Natural killer cell treated with Interleukin-12 subunit alpha and Interleukin-12 subunit beta and Interleukin-15 and Interleukin-18, amount 100 ng/mL, for 72 hours (primary cell): ENCODE measurements around the gene RIPPLY1. TPM values are rescaled to one million over a fixed set of nuclear protein-coding genes. Genes with fewer than 3 reads are reported as not detected.

Experiments
- total RNA-seq, 2 donors: library from RNA; stranded (reverse); gene quantifications; one replicate each; pipeline ENCODE4 v1.2.3, GENCODE V29; 2022

RIPPLY1 gene
- total RNA-seq, 2 donors from 2014 or later: not detected

Other genes starting within 250 kb of the RIPPLY1 start
- gene RNF128, start 176.6 kb downstream of the RIPPLY1 start, total RNA-seq: not detected
- under 1 TPM; 0.31 to 0.56 TPM for gene TBC1D8B, start 100.7 kb downstream of the RIPPLY1 start, total RNA-seq
- not detected for gene CLDN2, start 17.1 kb upstream of the RIPPLY1 start, total RNA-seq
- gene MORC4, start 96.9 kb upstream of the RIPPLY1 start, total RNA-seq: 1 to 10 TPM; 3.1 to 4.6 TPM
- gene RBM41, start 215.5 kb upstream of the RIPPLY1 start, total RNA-seq: 10 to 100 TPM; 10.0 to 14.4 TPM